Stimulated activated CD8-positive, alpha-beta memory T cell treated with anti-CD3 and anti-CD28 coated beads, Interleukin-12 subunit alpha, Interleukin-12 subunit beta, amount 100 ng/mL, for 4 hours (primary cell): ENCODE data around the gene SOCS1.

Experiments used
- DNase-seq: peaks from one replicate; pipeline ENCODE4 v3.0.0-alpha.2; 2020; ENCODE audit warnings: low read depth

The SOCS1 gene

GRCh38 chr16:11204513-11205047, 51.4 kb downstream of the SOCS1 start:
- DNase-seq: no peak
